ENCODE data around the gene HECTD1.
"Not testable (repeated sequence)": the region's sequence is repeated elsewhere in the genome, so short reads cannot be mapped to it uniquely, and the experiment has no call there.

HECTD1 gene

DNA sequence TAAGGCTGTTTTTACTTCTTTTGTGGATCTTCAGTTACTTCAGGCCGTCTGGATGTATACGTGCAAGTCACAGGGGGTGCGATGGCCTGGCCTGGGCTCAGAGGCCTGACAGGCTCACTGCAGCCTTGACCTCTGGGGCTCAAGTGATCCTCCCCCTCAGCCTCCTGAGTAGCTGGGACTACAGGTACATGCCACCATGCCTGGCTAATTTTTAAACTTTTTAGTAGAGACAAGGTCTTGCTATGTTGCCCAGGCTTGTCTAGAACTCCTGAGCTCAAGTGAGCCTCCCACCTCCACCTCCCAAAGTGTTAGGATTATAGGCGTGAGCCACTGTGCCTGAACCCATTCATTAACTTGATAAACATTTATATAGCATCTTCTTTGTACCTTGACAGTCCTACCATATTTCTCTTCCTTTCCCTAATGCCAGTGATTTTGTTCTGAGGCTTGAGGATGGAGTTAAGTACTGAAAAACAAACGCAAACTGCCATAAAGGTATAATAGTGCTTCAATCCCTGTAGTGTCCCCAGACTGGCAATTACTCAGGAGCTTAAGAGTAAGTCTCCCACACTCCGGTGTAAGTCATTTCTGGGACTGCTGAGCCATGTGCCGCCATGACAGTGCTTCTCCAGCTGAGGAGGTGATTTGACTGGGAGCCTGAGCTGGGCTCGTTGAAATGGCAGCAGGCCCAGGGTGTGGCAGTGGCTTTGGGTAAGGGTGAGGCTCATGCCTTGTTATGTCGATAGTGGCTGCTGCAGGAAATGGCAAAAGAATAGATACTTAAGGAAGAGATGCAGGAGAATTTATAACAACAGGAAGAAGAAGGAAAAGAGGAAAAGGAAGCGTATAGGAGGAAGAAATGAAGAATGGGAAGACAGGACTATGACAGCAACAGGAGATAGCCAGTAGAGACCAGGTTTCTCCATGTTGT, 43.7 kb upstream of the HECTD1 start:
- DNase-seq (ENCODE audit: low read depth in 1 of 2, low spot score in 1 of 2) = no peak
- Histone ChIP-seq H3K4me3 (replicated peaks; ENCODE audit: insufficient read depth, low read length) (no peak overlapping the region), H3K27me3 (ENCODE audit: insufficient read depth, poor library complexity, severe bottlenecking) (no peaks in the 10 kb centered on the region), H3K27ac (replicated peaks) (no peak overlapping the region)
- TF ChIP-seq, protein P1, sequence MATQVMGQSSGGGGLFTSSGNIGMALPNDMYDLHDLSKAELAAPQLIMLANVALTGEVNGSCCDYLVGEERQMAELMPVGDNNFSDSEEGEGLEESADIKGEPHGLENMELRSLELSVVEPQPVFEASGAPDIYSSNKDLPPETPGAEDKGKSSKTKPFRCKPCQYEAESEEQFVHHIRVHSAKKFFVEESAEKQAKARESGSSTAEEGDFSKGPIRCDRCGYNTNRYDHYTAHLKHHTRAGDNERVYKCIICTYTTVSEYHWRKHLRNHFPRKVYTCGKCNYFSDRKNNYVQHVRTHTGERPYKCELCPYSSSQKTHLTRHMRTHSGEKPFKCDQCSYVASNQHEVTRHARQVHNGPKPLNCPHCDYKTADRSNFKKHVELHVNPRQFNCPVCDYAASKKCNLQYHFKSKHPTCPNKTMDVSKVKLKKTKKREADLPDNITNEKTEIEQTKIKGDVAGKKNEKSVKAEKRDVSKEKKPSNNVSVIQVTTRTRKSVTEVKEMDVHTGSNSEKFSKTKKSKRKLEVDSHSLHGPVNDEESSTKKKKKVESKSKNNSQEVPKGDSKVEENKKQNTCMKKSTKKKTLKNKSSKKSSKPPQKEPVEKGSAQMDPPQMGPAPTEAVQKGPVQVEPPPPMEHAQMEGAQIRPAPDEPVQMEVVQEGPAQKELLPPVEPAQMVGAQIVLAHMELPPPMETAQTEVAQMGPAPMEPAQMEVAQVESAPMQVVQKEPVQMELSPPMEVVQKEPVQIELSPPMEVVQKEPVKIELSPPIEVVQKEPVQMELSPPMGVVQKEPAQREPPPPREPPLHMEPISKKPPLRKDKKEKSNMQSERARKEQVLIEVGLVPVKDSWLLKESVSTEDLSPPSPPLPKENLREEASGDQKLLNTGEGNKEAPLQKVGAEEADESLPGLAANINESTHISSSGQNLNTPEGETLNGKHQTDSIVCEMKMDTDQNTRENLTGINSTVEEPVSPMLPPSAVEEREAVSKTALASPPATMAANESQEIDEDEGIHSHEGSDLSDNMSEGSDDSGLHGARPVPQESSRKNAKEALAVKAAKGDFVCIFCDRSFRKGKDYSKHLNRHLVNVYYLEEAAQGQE (IDR thresholded peaks at IDR 0.05; ENCODE audit: insufficient replicate concordance, low read depth) = no peak
- TF ChIP-seq POLR2AphosphoS5 (IDR thresholded peaks at IDR 0.05; ENCODE audit: low read depth) (no peak), GABPA (IDR thresholded peaks at IDR 0.05; ENCODE audit: low read depth) (no peak), SPI1 (IDR thresholded peaks at IDR 0.05; ENCODE audit: borderline replicate concordance, low read depth) (no peak)
- TF ChIP-seq, protein P2, sequence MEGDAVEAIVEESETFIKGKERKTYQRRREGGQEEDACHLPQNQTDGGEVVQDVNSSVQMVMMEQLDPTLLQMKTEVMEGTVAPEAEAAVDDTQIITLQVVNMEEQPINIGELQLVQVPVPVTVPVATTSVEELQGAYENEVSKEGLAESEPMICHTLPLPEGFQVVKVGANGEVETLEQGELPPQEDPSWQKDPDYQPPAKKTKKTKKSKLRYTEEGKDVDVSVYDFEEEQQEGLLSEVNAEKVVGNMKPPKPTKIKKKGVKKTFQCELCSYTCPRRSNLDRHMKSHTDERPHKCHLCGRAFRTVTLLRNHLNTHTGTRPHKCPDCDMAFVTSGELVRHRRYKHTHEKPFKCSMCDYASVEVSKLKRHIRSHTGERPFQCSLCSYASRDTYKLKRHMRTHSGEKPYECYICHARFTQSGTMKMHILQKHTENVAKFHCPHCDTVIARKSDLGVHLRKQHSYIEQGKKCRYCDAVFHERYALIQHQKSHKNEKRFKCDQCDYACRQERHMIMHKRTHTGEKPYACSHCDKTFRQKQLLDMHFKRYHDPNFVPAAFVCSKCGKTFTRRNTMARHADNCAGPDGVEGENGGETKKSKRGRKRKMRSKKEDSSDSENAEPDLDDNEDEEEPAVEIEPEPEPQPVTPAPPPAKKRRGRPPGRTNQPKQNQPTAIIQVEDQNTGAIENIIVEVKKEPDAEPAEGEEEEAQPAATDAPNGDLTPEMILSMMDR (IDR thresholded peaks at IDR 0.05; ENCODE audit: insufficient read depth, low read length) = no peak

DNA sequence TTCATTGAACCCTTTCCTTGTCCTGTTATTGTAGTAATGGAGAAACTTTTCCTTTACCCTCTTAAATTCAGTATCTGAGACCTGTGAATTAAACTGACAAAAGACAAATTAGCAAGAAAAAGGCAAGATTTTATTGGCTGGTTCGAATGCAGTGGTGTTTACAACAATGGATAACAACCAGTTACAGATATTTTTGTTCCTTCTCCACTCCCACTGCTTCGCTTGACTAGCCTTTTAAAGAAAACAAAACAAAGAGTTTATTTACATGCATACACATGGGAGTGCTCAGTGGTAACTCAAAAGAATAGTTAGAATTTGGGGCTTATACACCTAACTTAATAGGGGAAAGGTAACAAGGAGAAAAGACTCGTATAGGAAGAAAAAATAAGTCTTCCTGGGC, 37.0 kb upstream of the HECTD1 start:
- Histone ChIP-seq H3K27me3 (ENCODE audit: insufficient read depth, poor library complexity, severe bottlenecking) (no peaks in the 10 kb centered on the region), H3K27ac (replicated peaks) (no peak overlapping the region), H3K4me3 (replicated peaks; ENCODE audit: insufficient read depth, low read length) (no peak overlapping the region)
- no peak for TF ChIP-seq GABPA (IDR thresholded peaks at IDR 0.05; ENCODE audit: low read depth)
- no peak for DNase-seq (ENCODE audit: low read depth in 1 of 2, low spot score in 1 of 2)

DNA sequence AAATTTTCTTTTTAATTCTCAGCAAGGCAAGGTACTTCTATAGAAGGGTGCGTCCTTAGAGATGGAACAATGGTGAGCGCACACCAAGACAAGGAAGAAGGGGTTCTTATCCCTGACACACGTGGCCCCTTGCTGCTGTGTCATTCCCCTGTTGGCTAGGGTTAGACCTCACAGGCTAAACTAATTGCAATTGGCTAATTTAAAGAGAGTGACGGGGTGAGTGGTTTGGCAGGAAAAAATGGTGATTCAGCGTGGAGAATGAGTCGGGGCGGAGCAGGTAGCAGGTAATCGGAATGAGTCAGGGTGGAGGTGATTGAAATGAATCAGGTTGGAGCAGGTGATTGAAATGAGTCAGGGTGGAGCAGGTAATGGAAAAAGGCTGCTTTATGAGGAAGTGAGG, 36.3 kb upstream of the HECTD1 start:
- TF ChIP-seq SPI1 (IDR thresholded peaks at IDR 0.05; ENCODE audit: borderline replicate concordance, low read depth) (0 out of 2 replicates have a peak, but pooled peaks have one; percentile 25), POLR2AphosphoS5 (IDR thresholded peaks at IDR 0.05; ENCODE audit: low read depth) (no peak)
- Histone ChIP-seq H3K27me3 (ENCODE audit: insufficient read depth, poor library complexity, severe bottlenecking) (no peaks in the 10 kb centered on the region), H3K27ac (replicated peaks) (no peak overlapping the region), H3K4me3 (replicated peaks; ENCODE audit: insufficient read depth, low read length) (no peak overlapping the region)
- no peak for DNase-seq (ENCODE audit: low read depth in 1 of 2, low spot score in 1 of 2)

DNA sequence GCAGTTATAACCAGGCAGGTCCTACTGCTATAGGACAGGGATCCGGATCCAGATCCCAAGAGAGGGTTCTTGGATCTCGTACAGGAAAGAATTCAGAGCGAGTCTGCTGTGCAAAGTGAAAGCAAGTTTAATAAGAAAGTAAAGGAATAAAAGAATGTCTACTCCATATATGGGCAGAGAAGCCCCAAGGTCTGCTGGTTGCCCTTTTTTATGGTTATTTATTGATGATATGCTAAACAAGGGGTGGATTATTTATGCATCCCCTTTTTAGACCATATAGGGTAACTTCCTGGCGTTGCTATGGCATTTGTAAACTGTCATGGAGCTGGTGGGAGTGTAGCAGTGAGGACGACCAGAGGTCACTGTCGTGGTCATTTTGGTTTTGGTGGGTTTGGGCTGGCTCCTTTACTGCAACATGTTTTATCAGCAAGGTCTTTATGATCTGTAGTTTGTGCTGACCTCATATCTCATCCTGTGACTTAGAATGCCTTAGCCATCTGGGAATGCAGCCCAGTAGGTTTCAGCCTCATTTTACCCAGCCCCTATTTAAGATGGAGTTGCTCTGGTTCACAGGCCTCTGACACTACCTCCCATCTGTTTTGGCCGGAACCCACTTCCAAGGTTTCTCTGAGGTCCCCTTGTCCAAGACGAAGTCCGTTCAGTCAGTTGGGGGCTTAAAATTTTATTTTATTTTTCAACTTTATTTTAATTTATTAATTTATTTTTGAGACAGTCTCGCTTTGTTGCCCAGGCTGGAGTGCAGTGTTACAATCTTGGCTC, 34.8 kb upstream of the HECTD1 start:
- H3K27me3 ChIP-seq (ENCODE audit: insufficient read depth, poor library complexity, severe bottlenecking); H3K4me3 ChIP-seq (replicated peaks; ENCODE audit: insufficient read depth, low read length); DNase-seq (ENCODE audit: low read depth in 1 of 2, low spot score in 1 of 2); H3K27ac ChIP-seq (replicated peaks): not testable (repeated sequence)

DNA sequence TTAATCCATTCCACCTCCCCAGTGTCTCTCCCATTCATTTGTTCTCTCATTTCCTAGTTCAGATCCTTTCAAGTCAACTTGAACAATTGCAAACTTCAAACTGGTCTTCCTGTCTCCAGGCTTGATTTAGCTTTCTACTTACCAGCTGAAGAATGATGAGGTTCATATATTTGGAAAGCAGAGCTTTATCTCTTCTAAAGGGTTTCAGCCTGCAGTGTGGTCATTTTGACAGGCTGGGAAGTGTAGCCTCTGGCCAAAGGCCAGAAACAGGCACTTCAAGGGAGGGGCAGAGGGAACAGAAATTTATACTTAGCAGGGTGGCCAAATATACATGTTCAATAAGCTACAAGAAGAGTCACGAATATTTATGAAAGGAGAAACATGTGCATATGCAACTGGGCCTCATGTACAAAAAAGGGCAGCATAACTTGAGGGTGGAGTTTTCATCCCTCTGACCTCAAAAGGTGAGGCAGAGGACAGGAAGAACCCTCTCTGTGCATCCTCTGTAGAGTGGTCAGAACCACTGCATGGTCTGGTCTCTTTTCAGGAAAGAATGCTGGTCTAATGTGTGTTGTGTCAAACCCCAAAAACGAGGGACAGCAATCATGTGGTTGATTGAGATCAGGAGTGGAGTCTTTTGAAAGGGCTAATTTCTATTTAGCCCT, 34.0 kb upstream of the HECTD1 start:
- Histone ChIP-seq H3K4me3 (replicated peaks; ENCODE audit: insufficient read depth, low read length) (no peak overlapping the region), H3K27ac (replicated peaks) (no peak overlapping the region), H3K27me3 (ENCODE audit: insufficient read depth, poor library complexity, severe bottlenecking) (no peaks in the 10 kb centered on the region)
- DNase-seq (ENCODE audit: low read depth in 1 of 2, low spot score in 1 of 2) = no peak
- TF ChIP-seq POLR2AphosphoS5 (IDR thresholded peaks at IDR 0.05; ENCODE audit: low read depth) (no peak), GABPA (IDR thresholded peaks at IDR 0.05; ENCODE audit: low read depth) (no peak), SPI1 (IDR thresholded peaks at IDR 0.05; ENCODE audit: borderline replicate concordance, low read depth) (no peak)
- TF ChIP-seq, protein P2 (IDR thresholded peaks at IDR 0.05; ENCODE audit: insufficient read depth, low read length) = no peak
- TF ChIP-seq, protein P1 (IDR thresholded peaks at IDR 0.05; ENCODE audit: insufficient replicate concordance, low read depth) = no peak

All from HL-60 (cell line).